Measurements from ENCODE around the gene BEND3.
"Not testable (repeated sequence)": the region's sequence is repeated elsewhere in the genome, so short reads cannot be mapped to it uniquely, and the experiment has no call there.

BEND3 gene

DNA sequence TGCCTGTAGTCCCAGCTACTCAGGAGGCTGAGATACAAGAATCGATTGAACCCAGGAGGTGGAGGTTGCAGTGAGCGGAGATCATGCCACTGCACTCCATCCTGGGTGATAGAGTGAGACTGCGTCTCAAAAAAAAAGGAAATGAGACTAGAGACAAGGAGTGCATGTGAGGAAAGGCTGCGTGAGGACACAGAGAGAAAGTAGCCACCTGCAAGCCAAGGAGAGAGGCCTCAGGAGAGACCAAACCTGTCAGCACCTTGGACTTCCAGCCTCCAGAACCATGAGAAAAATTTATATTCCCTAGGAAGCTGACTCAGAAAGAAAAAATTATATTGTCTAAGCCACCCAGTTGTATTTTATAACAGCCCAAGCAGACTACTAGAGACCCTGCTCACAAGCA lies 7.4 kb upstream of the BEND3 start:
- ChIA-PET CTCF (interaction anchor here (1.4 kb wide), 1 partner anchor 9 kb away, joined by 6 read pairs; no protein-coding TSS in a partner anchor), POLR2A (no interaction called here)
- TF ChIP-seq, protein P1, sequence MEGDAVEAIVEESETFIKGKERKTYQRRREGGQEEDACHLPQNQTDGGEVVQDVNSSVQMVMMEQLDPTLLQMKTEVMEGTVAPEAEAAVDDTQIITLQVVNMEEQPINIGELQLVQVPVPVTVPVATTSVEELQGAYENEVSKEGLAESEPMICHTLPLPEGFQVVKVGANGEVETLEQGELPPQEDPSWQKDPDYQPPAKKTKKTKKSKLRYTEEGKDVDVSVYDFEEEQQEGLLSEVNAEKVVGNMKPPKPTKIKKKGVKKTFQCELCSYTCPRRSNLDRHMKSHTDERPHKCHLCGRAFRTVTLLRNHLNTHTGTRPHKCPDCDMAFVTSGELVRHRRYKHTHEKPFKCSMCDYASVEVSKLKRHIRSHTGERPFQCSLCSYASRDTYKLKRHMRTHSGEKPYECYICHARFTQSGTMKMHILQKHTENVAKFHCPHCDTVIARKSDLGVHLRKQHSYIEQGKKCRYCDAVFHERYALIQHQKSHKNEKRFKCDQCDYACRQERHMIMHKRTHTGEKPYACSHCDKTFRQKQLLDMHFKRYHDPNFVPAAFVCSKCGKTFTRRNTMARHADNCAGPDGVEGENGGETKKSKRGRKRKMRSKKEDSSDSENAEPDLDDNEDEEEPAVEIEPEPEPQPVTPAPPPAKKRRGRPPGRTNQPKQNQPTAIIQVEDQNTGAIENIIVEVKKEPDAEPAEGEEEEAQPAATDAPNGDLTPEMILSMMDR (IDR thresholded peaks at IDR 0.05; ENCODE audit: control extremely low read depth, extremely low read depth, low read depth, missing control alignments): no peak
- no peak for DNase-seq (ENCODE audit: extremely low spot score)

DNA sequence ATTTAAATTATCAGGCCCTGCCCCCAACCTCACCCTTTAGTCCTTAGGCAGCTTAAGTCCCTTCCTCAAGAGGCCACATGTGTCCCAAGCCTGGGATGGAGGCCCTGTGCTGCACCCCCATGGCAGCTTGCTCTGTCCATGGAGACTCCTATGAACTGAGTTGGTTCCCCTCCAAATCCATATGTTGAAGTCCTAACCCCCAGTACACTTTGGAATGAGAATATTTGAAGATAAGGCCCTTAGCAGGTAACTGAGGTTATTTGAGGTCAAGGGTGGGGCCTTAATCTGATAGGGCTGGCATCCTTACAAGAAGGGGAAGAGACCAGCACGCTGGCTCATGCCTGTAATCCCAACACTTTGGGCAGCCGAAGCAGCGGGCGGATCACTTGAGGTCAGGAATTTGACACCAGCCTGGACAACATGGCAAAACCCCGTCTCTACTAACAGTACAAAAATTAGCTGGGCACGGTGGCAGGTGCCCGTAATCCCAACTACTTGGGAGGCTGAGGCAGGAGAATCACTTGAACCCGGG lies 6.7 kb upstream of the BEND3 start:
- TF ChIP-seq, protein P1 (IDR thresholded peaks at IDR 0.05; ENCODE audit: control extremely low read depth, extremely low read depth, low read depth, missing control alignments): no peak
- CTCF ChIA-PET: interaction anchor here (1.4 kb wide), 1 partner anchor 10 kb away, joined by 6 read pairs; no protein-coding TSS in a partner anchor
- POLR2A ChIA-PET: no interaction called here
- no peak for DNase-seq (ENCODE audit: extremely low spot score)

DNA sequence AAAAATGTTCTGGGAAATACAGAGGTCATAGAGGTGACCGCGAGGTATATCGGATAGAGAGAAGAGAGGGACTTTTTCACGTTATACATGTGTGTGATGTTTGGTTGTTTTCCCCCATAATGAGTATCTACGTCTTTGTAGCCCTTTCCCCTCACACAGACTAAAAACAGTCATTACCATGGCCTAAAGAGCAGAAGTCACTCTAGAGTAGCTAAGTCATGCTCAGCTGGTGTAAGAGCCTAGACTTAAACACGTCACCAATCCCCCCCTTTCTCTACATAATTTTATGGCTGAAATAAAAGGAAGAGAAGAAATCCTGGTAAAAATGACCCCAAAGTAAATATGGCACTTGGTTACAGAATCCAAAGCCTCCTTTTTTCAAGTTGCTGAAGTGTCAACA lies 6.0 kb upstream of the BEND3 start:
- POLR2A ChIA-PET: no interaction called here
- TF ChIP-seq, protein P1 (IDR thresholded peaks at IDR 0.05; ENCODE audit: control extremely low read depth, extremely low read depth, low read depth, missing control alignments): no peak
- CTCF ChIA-PET: no interaction called here
- no peak for DNase-seq (ENCODE audit: extremely low spot score)

DNA sequence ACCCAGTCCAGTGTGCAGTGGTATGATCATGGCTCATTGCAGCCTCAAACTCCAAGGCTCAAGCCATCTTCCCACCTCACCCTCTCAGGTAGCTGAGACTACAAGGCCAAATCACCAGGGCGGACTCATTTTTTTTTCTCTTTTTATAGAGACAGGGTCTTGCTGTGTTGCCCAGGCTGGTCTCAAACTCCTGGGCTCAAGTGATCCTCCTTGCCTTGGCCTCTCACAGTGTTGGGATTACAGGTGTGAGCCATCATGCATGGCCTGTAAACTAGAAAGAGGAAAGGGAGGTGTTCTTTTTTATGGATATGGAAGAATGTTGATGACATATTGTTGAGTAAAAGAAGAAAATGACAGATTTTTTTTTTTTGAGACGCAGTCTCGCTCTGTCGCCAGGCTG lies 5.1 kb upstream of the BEND3 start:
- DNase-seq (ENCODE audit: extremely low spot score): no peak
- POLR2A ChIA-PET: no interaction called here
- TF ChIP-seq, protein P1 (IDR thresholded peaks at IDR 0.05; ENCODE audit: control extremely low read depth, extremely low read depth, low read depth, missing control alignments): no peak
- CTCF ChIA-PET: no interaction called here

DNA sequence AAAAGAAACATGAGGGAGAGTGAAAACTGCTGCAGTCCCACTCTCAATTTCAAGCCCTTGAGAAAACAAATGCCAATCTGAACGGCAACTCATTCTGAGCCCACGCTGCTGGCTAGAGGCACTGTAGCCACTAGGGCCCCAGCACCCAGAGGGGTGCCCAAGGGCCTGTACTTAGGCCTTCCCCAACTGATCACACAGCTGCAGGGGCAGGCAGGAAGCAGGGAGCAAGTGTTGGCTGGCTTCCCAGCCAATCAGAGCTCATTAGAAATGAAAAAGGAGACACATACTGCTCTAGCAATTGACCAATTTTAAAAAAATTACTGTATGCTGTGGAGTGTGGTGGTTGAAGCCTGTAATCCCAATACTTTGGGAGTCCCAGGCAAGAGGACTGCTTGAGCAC lies 3.7 kb upstream of the BEND3 start:
- CTCF ChIA-PET: interaction anchor here (0.9 to 1.2 kb wide), 3 partner anchors 11 to 511 kb away, joined by 3 to 4 read pairs (median 4); no protein-coding TSS in a partner anchor
- TF ChIP-seq, protein P1 (IDR thresholded peaks at IDR 0.05; ENCODE audit: control extremely low read depth, extremely low read depth, low read depth, missing control alignments): no peak
- POLR2A ChIA-PET: no interaction called here
- no peak for DNase-seq (ENCODE audit: extremely low spot score)

DNA sequence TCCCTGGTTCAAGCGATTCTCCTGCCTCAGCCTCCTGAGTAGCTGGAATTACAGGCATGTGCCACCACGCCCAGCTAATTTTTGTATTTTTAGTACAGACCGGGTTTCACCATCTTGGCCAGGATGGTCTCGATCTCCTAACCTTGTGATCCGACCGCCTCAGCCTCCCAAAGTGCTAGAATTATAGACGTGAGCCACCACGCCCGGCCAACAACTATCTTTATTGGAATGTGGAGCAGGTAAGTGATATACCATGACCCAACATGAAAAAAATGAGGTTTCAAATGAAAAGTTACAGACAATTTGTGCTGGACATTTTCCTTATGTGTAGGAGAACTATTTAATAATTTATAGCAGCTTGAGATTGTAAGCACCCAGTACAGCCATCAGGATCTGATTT lies 3.2 kb upstream of the BEND3 start:
- DNase-seq (ENCODE audit: extremely low spot score); POLR2A ChIA-PET: not testable (repeated sequence)
- CTCF ChIA-PET: interaction anchor here (0.9 to 1.2 kb wide), 3 partner anchors 11 to 510 kb away, joined by 3 to 4 read pairs (median 4); no protein-coding TSS in a partner anchor

DNA sequence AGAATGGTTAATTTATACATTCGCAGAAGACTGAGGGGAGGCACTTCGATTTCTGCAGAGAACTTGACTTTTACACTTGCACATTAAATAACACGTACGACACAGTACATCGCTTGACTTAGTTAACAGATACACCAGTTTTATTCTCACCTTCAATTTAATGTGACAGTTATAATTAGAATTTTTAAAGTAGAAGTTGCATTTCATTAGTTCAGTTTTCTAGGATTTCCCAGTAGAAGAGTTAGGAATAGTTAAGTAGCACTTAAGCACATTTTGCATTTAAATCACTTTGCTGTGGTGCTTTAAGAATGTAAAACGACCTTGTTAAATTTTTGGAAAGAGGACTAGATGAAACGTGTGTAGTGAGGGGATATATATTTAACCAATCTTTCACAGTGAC lies 1.6 kb upstream of the BEND3 start:
- ChIA-PET CTCF (interaction anchor here (1.0 to 1.3 kb wide), 2 partner anchors 38 to 342 kb away, joined by 3 read pairs; partner anchors contain the start of gene PDSS2), POLR2A (no interaction called here)
- TF ChIP-seq, protein P1 (IDR thresholded peaks at IDR 0.05; ENCODE audit: control extremely low read depth, extremely low read depth, low read depth, missing control alignments): no peak
- no peak for DNase-seq (ENCODE audit: extremely low spot score)
